HG03060 (cell line): ENCODE results near the gene CAMK1D.
"Not testable (repeated sequence)": the region's sequence is repeated elsewhere in the genome, so short reads cannot be mapped to it uniquely, and the experiment has no call there.

Experiments
- ATAC-seq: cut with Tn5 transposase; IDR thresholded peaks from one replicate; pipeline ENCODE4 v1.9.1; 2021; ENCODE audit warnings: low read depth, moderate number of reproducible peaks; ENCODE audit not compliant: unreplicated experiment

CAMK1D gene

DNA sequence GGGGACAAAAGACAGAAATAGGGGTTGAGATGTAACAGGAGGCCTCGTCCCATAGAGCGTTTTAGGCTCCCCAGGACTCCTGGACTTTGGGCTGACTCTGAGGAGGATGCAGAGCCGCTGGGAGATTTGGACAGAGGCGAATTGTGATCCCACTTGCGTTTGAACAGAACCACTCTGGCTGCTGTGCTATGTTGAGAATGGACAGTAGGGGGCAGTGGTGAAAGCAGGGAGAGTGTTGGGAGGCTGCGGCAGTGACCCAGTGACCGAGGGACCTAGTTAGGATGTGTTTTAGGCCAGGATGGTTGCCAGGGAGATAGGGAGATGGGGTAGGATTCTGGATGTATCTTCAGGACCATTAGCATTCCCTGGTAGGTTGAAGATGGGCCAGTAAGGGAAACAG lies 380.5 kb downstream of the CAMK1D start:
- ATAC-seq = no peak

DNA sequence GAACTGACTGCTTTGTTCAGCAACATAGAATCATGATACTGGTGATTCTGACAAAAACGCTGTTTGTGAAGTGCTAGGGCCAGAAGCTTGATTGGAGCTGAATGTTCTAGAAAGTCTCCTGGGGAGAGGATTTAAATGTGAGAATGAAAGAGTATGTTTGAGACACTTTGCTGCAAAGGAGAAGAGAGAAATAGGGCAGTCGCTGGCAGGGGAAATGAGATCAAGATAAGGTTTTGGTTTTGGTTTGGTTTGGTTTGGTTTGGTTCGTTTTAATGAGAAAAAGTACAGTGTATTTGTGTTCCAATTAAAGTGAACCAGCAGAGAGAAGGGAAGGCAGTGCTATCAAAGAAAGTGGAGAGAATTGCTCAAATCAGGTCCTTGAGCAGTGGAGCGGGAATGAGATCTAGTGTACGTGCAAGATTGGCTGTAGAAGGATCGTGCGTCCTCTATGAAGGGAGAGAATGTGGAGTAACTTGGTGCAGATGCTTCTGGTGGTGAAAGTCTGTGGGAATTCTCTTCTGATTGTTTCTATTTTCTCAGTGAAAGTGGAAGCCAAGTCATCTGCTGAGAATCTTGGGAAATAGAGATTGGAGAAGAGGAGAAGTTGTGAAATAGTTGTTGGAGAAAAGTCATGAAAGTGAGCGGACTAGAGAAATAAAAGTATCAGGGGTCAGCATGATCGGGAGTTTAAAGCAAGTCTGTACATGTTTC lies 381.6 kb downstream of the CAMK1D start:
- ATAC-seq = no peak

DNA sequence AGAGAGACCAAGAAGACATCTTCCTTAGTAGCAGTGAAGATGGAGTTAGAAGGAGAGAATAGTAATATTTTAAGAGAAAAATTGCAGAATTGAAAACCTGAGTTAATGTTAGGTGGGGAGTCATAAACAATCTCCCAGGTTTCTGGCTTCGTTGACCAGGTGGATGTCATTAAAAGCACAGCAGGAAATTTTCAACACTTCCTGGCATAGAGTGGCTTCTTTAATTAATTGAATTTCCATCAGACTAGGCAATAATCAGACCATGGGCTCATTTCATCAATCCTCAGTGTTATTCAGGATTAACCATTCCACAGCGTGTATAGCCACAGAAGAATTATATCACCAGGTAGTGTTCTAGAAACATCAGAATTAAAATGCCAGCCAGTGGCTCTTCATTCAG lies 383.9 kb downstream of the CAMK1D start:
- no peak for ATAC-seq

DNA sequence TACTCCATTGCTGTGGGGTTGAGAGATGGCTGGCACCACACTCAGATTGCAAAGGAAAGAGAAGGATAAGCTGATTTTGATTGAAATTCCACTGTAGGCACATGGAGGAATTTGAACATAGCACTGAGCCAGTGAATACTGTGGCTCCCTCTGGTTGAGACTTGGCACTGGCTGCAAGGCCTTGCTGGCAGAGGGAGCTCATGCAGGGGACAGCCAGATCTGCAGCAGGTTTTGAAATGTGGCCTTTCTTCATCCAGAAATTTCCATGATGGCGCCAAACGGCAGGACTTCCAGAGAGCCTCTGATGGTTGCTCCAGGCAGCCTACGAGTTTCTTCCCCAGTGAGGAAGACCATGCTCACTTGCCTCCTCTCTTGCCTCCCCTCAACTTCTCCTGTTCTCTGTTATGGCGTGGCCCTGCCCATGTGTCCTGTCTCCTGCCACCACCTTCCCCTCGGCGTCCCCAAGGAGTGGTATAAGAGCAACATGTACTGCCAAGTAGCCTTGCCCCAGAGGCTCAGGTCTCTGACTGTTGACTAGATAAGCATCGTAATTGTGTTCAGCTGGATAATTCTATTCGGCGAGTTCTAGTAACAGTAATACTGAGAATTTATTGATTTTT lies 386.6 kb downstream of the CAMK1D start:
- ATAC-seq = no peak

DNA sequence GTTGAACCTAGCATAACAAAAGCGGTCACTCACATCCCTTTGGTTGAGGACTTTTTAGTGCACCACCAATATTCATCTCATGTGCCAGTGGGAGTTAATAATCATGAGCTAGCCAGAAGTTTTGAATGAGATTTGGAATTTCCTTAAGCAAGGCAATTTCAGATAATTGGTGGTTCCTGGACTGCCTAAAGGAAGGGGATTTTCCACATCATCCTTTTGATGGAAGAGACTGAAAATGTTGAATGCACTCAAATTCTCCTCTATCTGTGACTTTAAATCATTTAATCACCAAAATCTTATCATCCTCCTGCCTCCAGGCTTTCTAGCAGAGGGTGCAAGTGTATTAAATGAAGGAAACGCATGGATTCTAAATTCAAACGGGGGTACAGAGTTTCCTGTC lies 391.5 kb downstream of the CAMK1D start:
- ATAC-seq = no peak

DNA sequence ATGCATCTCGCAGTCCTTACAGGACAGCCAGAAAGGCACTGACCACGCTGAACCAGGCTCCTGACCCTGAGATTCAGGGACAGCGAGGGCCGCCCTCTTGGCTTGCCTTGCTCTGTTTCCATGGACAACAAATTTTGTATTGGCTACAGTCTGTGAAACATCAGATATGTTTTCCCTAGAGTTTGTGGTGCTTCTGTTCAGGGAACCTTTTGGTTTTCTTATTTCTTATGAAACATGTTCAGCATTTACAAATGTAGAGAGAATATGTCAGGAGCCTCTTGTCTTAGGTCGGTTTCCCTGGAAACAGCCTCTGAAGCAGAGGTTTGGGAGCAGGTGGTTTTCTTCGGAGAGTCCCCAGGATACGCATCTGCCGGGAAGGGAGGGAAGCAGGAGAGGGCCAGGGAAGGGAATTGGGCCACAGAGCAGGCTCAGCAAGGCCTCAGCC lies 392.0 kb downstream of the CAMK1D start:
- ATAC-seq = no peak

DNA sequence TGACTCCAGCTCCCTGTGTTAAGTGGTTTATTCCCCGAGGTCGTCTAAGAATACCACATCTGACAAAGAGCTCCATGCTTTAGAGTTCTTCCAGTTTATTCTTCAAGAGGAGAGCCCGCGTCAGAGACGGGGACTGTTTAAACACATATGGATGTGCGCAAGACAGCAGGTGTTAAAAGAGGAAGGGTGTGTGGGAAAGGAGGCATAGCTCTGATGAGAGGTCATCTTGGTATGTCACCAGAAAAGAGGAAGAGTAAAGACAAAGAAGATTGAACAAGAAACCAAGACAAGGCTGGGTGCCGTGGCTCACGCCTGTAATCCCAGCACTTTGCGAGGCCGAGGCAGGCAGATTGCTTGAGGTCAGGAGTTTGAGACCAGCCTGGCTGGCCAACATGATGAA lies 393.4 kb downstream of the CAMK1D start:
- ATAC-seq = no peak

DNA sequence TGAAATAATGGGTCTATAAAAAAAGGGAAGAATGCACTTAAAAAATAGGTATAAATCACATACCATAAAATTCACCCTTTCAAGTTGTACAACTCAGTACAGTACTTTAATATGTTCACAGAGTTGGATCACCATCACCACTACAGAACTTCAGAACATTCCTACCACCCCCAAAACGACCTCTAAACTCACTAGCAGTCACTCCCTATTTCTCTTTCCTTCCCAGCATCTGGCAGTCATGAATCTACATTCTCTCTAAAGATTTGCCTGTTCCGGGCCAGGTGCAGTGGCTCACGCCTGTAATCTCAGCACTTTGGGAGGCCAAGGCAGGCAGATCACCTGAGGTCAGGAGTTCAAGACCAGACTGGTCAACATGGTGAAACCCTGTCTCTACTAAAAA lies 394.1 kb downstream of the CAMK1D start:
- not testable (repeated sequence) for ATAC-seq

DNA sequence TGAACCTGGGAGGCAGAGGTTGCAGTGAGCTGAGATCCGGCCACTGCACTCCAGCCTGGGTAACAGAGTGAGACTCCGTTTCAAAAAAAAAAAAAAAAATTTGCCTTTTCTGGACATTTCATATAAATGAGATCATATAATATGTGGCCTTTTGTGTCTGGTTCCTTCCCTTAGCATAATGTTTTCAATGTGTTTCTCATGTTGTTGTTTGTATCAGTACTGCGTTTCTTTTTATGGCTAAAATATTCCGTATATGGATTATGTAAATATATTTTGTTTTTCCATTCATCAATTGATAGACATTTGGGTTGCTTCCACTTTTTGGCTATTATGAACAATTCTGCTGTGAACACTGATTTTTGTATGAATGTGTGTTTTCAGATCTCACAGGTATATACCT lies 394.6 kb downstream of the CAMK1D start:
- ATAC-seq = no peak

DNA sequence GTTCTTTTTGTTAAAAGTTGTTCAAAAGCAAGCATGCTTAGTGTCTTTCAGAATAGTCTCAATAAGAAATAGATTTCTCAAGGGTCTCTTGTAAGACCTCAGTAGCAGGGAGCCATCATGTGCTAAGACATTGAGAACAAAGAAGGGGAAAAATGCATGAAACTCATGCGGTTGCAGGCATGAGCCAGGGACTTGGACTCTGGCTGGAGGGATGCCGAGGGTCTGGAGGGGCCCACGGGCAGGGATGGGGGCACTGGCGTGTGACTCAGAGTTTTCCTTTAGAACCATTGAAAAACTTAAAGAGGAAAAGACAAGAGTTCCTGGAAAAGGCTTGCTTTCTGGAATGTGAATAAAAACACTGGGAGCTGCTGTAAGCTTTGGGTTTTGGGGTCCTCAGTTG lies 398.8 kb downstream of the CAMK1D start:
- no peak for ATAC-seq

DNA sequence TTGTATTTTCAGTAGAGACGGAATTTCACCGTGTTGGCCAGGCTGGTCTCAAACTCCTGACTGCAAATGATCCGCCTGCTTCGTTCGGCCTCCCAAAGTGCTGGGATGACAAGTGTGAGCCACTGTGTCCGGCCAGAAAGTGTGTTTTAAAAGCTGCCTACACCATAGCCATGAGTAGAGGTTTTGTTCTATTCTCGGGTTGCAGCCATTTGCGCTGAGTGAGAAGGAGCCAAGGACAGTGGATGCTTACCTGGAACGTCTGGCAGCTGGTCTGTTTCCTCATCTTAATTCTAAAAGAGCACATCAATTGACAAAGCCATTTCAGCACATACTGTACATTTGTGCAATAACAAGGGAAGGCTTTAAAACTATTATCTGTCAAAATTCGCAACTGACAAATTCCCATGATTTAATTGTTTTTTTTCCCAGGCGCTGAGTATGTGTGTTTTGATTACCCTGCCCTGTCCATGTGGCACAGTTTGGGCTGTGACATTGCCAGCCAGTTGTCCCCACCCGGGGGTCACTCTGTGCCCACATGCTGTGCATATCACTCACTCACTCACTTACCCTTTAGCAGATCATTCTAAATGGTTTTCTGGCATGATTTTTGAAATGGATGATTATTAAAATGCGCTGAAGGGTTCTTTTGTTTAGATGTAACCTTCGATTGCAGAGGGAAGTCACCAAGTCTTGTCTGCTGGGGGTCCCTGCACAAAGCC lies 400.6 kb downstream of the CAMK1D start:
- ATAC-seq = no peak

DNA sequence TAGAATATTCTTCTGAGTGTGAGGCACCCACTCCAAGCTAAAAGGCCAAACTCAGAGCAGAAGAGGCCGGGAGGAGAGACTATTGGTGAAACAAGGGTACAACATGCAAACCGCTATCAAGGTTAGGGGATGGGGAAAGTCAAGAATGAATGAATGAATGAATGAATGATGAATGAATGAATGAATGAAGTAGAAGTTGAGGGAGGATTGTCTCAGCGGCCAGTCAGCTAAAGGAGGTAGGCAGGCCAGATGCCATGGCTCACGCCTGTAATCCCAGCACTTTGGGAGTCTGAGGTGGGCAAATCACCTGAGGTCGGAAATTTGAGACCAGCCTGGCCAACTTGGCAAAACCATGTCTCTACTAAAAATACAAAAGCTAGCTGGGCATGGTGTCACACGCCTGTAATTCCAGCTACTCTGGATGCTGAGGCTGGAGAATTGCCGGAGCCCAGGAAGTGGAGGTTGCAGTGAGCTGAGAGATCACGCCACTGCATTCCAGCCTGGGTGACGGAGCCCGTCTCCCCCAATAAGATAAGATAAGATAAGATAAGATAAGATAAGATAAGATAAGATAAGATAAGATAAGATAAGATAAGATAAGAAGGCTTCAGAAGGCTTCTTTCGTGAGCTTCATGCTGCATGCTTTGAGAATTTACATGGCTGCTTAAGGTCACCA lies 401.3 kb downstream of the CAMK1D start:
- ATAC-seq = no peak

DNA sequence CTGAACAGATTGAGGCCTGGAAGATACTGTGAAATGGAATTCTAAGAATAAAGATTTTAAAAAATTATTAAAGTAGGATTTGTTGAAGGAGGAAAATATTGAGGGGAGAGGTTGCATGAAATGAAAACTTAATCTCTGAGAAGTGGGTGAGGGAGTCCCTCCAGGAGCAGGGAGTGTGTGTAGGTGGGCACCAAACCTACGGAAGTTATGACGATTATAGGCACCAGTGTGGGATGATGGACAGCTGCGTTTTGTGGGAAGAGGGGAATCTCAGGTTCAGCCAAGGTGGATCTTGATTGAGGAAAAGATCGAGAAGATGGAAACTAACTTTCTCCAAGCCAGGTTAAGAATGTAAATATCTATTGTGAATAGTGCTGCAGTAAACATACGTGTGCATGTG lies 405.7 kb downstream of the CAMK1D start:
- no peak for ATAC-seq

DNA sequence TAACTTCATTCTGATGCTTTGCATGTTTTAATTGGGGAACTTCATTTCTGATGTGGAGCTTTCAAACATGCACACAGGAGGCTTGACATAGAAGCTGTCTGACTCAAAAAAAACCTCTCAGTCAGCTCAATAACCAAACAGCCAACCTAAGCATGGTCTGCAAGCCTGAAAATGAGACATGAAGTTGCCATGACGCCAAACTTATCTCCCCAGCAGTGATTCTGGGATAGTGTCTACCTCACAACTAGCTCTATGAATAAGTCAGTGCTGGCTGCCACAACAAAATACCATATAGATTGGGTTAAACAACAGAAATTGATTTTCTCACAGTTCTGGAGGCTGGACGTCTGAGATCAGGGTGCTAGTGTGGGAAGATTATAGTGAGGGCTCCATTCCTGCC lies 408.0 kb downstream of the CAMK1D start:
- ATAC-seq = no peak

DNA sequence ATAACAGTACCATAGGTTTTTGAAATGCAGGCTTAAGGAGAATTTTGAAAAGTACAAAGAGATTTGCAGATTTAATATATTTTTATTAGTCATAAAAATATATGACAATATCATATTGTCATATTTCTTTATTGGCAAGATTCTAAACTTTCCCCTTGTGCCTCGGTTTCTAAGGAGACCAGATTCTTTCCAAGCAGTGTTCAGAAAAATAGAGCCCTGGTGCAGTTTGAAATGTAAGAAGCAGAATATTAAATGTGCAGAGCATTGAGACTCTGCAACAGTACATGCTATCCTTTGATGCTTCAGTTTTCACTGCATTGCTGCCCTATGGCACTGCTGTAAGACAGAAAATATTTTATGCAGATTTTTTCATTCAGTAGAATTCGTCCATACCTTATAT lies 408.9 kb downstream of the CAMK1D start:
- ATAC-seq = no peak

DNA sequence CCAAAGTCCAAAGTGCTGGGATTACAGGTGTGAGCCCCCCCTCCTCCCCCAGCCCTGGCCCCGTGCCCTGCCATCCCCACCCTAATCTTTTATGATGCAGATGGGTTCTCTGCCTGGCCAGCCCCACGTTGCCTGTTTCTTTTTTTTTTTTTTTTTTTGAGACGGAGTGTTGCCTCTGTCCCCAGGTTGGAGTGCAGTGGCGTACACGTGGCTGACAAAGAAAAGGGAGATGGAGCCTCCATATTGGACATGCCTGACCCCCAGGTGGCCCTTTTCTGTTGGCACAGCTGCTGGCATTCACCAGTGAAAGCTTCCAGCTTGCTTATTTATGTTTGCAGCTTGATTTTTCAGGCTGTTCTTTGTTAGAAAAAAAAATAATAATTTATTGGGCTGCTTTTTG lies 416.9 kb downstream of the CAMK1D start:
- no peak for ATAC-seq

DNA sequence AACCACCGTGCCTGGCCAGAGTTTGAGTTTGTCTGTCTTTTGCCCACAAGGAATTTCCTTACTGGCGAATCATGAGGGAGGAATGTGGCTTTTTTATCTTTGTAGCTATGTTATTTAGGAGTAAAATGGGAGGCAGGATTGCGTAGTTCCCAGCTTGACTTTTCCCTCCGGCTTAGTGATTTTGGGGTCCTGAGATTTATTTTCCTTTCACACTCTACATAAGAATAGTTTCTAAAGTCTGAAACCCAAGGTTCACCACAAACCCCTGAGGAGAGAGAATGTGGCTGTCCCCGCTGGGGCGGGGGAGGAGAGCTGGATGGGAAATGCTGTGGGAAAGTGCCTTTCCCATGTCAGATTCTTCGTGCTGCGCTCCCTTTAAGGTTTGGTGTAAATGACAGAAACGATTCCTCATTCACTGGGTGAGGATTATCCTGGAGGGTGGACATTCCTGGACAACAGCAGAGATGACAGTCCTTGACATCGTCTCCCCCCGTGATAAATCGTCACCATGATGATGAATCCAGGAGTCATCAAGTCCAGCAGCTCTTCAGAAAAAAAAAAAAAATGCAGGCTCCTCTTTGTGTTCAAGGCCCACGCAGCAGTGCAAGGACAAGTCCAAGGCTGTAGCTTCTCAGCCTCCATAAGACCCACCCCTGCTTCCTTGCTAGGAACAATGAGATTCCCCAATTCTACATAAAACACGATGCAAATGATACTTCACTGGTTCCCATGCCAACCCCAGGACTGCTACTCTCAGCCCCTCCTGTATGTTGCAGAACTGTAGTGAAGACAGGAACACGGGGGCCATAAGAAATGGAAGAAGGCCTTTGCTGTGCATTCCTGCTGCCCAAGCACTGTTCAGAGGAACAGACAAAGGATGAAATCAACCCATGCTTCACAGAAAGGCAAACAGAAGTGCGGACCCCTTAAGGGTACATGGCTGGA lies 419.1 kb downstream of the CAMK1D start:
- ATAC-seq = no peak

DNA sequence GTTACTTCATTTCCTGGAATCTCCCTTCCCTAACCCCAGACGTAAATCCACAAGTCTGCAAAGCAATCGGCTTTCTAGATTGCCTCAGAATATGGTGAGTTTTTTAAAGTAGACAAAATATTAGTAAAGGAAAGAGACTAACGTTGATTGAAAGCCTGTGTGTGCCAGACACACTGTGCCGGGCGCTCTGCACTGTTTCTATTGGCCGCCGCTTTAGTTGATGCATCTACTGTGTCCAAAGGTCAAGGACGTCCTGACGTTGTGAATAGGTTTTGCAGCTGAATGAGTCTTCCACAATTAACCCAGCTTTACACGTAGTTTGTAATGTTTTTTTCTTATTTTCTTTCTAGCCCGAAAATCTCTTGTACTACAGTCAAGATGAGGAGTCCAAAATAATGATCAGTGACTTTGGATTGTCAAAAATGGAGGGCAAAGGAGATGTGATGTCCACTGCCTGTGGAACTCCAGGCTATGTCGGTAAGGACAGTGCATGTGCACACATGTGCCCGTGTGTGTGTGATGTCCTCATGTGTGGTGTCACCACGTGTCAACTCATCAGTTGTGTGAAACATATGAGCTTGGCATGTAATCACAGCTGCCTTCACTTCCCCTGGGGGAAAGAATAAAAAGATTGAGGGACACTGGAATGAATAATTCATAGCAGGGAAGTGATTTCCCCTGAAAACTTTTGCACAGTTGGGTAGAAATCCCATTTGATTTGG lies 420.1 kb downstream of the CAMK1D start:
- no peak for ATAC-seq

DNA sequence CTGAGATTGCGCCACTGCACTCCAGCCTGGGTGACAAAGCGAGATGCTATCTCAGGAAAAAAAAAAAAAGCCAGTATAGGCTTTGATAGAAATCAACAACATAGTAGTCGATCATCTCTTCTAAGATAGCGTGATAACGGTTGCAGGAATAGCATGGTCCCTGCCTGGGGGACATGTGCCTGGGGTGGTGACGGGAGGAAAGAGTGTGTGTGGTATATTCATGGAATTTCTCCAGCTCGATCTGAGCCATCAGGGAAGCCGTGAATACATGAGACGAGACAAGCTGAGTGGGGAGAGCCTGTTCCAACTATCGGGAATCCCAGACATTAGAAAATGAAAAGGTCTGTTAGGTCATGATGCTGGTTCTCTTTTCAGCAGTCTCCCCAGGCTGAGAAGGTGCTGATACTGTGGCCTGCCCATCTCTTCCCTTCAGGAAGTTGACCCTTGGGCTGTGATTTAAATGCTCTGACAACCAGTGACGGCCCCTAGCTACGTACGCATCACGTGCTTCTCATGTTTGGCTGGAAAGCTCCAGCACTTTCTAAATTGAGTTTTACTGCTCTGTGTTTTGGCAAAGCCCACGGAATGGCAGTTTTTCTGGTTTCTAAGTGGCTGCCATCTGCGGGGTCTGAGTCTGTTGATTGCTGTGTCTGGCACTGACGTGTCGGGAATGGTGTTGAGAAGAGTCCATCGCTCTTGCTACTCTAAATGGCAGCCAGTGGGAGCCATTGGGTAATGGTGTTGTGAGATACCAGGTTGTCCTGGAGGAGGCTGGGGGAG lies 422.8 kb downstream of the CAMK1D start:
- no peak for ATAC-seq
